NCI-H146 treated with DMSO at 0.1 percent for 48 hours (cell line): ENCODE results near the gene BLOC1S5.

Experiments
- DNase-seq: peaks from one replicate; lab custom pipeline; 2025; ENCODE audit not compliant: unreplicated experiment; lab: John Stamatoyannopoulos, UW

Gene BLOC1S5, protein sequence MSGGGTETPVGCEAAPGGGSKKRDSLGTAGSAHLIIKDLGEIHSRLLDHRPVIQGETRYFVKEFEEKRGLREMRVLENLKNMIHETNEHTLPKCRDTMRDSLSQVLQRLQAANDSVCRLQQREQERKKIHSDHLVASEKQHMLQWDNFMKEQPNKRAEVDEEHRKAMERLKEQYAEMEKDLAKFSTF

DNA sequence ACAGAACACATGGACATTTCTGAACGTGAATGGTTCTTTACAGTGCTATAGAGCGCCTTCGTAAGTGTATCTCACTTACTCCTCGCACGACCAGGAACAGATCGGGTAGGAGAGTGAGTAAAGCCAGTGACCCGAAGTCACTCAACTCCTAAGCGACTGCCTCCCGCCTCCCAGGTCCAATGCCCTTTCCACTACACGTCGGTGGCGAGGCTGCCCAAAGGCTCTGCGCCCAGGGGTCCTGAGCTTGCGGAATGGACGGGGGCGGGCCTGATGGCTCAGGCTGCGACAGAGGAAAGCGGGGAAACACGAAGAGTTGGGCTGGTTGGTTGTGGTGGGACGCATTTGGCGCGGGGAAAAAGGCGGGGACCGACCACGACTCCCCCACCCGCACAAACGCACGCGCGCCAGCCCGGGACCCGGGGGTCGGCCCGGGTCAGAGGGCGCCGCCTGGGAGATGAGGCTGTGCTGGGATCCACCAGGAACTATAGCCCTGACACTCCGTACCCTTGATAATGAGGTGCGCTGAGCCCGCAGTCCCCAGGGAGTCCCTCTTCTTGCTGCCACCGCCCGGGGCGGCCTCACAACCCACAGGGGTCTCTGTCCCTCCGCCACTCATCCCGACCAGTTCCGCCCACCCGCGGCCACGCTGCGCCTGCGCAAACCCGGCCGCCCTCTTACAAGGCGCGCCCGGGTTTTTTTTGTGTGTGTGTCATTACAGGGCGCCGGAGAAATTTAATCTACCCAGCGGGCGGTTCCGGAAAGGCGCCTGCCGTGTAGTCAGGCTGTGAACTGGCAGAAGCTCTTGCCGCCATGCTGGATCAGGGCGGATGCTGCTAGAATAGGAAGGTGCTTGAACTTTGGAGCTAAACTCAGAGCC is at the start of gene BLOC1S5:
Gene BLOC1S5, minus strand, starts transcription at position 629 of the 877 bp plus-strand sequence. Its CDS starts 13 bp downstream, at position 616.
- peak; percentile 92 for DNase-seq

DNA sequence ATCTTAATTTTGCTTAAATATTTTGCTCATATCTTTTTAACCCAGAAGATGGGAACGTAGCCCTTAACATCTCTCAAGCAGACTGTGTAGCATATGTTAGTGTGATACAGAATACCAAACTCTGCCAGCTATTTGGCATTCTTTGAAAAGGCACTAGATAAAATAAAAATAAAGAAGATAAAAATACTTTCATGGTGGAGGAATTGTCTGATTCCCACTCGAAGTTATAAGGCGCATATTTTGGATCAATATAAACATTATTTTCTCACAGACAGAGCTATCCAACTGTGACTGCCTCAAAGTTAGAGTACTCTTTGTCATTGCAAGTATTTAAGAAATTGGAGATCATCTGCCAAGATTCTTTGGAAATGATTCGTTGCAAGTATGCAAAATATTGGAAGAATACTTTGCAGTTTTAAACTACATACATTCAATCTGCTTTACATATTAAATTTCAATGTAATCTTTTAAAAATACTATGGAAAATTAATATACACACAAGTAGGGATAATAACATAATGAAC is 49.0 kb upstream of the BLOC1S5 start:
- no peak for DNase-seq

DNA sequence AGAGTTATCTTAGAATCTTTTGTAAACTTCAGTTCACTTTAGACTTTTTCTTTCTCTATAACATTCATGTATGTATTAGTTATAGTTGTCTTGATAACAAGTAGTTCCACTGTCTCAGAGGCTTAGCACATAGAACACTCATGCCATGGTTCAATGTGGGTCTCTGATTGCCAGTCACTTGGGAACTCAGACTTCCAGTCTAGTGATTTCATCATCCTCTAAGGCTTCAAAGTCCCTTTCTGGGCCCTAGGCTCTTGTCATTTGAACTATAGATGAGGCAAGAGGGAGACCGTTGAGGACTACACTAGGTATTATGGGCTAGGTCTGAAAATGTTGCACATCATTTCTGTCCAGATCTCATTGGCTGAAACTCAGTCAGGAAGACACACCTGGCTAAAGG is 46.5 kb upstream of the BLOC1S5 start:
- DNase-seq: no peak

DNA sequence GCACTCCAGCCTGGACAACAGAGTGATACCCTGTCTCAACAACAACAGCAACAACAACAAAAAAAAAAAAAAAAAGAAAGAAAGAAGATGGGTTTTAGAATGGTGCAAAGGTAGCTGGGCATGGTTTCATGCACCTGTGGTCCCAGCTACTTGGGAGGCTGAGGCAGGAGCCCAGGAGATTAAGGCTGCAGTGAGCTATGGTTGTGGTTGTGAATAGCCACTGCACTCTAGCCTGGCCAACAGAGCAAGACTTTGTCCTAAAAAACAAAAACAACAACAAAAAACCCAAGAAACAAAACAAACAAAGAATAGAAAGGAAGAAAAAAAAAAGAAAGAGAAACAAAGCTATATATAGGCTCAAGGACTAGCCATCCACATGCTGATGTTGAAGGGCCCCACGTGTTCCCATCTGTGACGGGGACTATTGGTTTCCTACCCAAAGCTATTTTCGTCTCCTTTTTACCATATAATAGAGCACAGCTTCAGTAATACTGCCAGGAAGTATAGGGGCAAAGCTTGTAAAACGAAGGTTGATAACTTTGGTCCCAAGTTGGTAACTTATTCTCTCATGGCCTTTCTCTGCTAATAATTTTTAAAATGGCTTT is 46.0 kb upstream of the BLOC1S5 start:
- DNase-seq: no peak

DNA sequence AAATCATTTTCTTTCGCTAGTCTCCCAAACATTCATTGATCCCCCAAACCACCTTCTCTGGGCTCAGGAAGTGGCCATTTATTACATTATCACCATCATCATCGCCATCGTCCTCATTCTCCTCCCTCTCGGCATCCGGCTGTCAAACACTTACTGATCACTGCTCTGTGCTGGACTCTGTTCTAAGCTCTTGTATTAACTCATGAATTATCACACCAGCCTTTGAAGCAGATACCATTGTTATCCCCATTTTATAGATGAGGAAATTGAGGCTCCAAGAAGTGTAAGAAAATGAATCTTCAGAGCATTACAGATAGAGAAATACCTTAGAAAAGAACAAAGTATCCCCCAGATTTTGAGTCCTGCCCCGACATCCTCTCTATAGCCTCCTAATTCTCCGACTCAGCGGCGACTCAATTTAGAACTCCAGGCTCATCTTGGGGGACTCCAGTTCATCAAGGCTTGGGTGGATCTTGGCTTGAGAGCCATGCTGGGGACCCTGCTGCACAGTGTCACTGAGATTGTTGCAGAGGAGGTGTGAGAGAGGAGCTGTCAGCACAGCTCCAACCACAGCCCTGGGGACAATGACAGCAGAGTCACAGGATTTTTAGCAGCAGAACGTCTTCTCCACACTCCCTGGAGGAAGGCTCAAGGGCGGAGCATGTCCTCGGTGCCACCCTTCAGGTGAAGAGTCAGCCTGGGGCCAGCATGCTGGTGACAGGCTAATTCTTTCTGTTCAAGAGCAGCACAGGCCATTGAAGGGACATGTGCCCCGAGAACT is 44.8 kb upstream of the BLOC1S5 start:
- no peak for DNase-seq

DNA sequence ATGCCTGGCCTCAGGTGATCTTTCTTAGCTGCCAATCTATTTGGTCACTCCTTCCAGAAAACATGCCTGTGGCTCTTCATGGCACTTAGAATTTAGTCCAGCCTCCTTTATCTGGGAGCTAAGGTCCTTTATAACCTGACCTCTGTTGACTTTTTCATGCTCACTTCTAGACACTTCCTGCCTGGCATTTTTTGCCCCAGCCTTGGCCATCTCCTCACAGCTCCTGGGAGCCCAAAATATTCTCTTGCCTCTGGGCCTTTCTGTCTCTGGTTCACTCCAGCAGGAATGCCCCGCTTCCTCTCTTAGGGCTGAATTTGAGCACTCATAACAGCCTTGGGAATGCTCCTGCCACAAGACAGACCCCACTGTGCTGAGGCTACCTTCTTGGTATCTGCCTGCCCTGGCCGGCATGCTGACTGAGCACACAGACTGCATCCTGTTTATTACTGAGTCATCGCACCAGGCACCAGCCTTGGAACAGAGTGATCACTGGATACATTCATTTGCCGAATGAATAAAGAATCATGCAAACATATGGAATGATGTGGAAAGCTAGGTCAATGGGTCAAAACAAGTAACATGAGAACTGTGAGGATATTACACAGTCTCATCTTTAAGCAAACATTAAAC is 44.0 kb upstream of the BLOC1S5 start:
- no peak for DNase-seq

DNA sequence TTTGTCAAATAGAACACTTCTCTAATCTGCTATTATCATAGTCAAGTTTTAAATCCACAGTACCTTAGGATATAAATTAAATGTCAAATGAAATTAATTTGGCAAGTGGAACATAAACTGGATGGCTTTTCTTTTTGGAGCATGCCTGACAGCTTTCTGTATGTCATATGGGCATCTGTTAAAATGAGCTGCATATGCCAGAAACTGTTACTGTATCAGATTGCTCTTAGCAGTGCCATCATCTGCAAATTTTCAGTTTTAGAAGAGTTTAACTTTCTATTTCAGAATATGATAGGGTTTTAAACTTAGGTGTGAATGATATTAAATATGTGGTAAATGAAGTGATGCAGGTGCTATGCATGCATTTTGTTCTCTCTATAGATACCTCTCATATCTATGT is 41.6 kb upstream of the BLOC1S5 start:
- DNase-seq: no peak

DNA sequence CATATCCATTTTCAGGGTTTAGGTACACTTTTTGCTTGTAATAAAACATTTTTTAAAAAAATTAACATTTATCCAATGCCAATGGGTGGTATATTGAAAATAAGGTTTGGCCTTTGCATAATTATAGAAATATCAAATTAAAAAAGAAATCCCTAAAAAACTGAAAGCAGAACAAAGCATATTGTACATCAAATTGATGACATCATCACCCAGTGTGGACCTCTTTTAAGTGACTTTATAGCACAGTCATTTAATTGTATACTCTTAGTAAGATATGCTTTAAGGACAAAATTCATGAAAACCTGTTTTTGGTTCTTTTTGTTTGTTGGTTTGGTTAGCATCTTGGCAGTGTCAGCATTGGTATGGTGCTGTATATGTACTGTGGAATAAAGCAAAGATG is 39.5 kb upstream of the BLOC1S5 start:
- no peak for DNase-seq

DNA sequence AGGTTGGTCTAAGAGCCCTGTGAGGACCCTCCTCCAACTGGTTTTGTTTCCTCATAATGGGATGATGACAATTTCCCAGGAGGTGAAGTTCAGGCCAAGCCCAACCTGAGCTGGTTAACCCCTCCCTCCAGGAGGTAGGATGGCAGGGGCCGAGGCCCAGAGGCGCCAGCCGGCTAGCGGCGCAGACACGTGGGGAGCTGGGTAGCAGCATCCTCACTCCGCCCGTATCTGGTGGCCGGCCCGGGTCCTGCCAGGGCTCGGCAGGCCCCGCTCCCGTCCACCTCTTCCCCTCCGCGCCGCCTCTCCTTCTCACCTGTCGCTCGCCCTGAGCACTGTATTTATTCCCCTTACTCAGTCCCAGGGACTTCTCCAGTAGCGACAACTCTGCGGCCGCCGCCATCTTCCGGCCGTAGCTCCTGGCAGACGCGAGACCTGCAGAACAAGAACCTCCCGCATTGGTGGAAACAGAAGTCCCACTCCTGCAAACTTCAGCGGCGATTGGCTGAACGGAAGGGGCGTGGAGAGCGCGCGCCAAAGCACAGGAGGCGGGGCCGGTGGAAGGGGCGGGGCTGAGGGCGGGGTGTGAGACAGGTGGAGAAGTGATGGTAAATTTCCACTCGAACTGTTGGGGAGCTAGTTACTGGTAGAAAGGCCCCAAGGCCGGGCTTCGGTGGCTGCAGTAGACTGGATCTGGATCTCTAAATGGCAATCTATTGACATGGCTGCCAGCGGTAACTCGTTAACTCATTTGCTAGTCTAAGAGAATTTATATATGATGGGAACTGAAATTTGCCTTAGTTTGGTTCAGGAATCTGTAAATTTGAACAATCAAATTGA is 38.2 kb upstream of the BLOC1S5 start, which contains the start of gene EEF1E1:
Gene EEF1E1, minus strand, starts transcription at position 427 of the 837 bp plus-strand sequence. Its CDS starts 27 bp downstream, at position 400.
- peak; percentile 96 for DNase-seq

DNA sequence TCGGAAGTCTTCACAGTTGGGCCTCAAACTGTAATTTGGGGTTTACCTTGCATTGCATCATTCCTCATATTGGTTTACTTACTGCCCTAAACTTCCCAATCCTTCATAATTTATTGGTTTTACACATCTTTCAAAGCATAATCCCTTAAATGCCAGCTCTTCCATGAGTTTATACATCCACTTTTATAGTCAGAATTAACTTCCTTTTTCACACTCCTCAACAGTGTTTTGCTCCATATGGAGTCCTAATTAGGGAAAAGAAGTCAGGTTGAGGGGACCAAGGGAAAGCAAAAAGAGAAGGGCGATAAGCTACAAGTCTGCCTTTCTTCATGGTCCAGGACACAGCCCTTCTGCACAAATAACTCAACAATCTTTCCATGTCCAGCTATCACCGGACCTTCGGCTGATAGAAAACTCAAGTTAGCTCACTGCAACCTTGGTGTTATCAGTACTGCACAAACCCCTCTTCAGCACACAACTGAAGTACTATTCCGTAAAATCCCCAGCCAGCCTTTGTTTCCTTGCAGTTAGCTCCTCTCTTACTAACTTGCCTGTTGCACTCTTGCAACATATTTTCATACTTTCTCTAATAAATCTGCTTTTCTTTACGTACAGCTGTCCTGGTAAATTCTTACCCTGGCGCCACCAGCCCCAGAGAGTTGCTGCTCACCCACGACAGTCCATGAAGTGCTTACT is 36.1 kb upstream of the BLOC1S5 start:
- no peak for DNase-seq

DNA sequence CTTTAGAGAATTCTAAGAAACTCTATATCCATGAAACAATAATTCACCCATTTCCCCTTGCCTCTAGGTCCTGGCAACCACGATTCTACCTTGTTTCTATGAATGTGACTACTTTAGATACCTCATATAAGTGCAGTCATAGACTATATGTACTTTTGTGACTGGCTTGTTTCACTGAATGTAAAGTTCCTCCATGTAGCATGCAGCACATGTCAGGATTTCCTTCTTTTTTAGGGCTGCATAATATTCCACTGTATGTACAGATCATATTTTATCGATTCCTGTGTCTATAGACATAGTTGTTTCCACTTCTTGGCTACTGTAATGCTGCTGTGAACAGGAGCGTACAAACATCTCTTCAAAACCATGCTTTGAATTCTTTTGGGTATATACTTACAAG is 26.5 kb upstream of the BLOC1S5 start:
- DNase-seq: no peak

DNA sequence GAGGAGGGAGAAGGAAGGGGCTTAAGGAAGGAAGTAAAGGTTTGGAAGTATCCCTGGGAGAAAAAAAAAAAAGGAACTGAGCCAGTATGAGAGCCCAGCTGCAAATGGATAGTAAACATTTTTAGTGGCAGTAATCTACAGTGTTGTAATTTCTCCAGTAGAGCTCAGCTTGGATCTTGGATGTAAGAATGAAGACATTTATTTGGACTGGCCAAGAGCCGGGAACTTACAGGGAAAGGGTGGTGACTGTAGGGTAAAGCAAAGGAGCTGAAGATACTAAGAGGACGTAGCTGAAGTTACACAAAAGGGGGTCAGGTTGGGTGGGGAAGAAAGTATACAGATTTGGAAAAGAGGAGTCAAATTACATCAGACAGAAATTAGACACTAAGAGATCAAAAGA is 24.7 kb upstream of the BLOC1S5 start:
- no peak for DNase-seq

DNA sequence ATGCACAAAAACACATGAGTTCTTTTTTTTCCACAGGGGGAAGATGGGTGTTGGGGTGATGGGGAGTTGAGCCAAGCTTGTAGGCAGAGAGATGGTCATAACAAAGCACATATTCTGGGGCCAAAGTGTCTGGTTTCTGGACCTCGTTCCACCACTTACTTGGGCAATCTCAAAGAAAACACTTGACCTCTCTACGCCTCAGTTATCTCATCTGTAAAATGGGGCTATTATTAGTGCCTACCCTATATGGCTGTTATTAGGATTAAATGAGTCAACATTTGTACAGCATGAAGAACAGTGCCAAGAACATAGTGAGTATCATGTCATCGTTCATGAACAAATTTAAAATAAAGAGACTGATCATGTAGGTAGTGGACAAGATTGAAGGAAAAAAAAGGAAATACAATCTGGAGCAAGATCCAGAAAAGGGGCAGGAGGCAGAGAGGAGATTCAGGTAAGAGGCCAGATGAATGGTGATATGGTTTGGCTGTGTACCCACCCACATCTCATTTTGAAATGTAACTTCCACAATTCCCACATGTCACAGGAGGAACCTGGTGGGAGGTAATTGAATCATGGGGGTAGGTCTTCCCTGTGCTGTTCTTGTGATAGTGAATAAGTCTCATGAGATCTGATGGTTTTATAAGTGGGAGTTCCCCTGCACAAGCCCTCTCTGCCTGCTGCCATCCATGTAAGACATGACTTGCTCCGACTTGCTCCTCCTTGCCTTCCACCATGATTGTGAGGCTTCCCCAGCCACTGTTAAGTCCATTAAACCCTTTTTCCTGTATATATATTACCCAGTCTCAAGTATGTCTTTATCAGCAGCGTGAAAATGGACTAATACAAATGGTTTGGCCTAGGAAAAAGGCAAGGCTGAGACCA is 23.9 kb upstream of the BLOC1S5 start:
- DNase-seq: no peak

DNA sequence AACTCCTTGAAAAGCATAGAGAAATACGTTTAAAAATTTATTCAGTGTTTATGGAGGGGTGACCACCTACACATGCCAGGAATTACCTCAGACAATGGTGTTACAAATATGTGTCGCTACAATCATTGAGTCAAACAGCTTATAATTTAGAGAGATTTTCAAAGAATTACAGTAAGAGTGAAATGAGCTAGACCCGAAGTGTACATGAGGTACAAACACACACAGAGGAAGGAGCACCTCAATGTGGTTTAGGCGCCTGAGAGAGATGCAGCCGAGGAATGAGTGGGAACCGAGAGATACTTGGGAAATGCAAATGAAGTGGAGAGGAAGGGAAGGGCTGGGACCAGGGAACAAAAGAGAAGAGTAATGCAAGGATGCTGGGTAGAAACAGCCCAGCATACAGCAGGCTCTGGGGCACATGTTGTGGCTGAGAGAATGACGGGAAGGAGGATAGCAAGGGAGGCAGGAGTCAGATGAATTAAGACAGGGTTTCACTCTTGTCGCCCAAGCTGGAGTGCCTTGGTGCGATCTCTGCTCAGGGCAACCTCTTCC is 22.6 kb upstream of the BLOC1S5 start:
- DNase-seq: no peak

DNA sequence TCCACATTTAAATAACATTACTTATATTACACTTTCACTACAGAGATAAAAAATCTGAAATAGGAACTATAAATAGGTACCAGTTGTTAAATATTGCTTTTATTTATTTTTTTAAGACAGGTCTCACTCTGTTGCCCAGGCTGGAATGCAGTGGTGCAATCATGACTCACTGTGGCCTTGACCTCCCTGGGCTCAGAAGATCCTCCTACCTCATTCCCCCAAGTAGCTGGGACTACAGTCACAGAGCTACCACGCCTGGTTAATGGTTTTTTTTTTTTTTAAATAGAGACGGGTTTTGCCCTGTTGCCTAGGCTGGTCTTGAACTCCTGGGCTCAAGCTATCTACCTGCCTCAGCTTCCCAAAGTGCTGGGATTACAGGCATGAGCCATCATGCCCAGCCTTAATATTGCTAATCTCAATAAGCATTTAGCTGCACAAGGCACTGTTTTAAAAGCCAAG is 20.9 kb upstream of the BLOC1S5 start:
- DNase-seq: no peak

DNA sequence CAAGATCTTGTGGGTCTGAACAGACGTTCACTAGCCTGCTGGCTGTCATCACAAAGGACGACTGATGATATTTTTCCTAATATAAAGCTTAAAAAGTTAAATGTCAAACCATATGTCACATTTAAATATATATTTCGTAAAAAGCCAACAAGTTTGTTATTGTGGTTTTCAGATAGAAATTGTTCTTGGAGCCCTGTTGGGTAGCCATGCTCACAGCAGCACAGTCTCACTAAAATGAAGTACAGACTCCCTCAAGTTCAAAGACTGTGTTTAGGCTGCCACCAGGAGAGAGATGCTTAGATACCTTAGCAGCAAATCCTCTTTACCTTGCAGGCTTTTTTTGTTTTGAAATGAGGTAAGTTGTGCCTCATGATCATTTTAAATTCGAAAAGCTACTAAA is 20.4 kb upstream of the BLOC1S5 start:
- DNase-seq: no peak

DNA sequence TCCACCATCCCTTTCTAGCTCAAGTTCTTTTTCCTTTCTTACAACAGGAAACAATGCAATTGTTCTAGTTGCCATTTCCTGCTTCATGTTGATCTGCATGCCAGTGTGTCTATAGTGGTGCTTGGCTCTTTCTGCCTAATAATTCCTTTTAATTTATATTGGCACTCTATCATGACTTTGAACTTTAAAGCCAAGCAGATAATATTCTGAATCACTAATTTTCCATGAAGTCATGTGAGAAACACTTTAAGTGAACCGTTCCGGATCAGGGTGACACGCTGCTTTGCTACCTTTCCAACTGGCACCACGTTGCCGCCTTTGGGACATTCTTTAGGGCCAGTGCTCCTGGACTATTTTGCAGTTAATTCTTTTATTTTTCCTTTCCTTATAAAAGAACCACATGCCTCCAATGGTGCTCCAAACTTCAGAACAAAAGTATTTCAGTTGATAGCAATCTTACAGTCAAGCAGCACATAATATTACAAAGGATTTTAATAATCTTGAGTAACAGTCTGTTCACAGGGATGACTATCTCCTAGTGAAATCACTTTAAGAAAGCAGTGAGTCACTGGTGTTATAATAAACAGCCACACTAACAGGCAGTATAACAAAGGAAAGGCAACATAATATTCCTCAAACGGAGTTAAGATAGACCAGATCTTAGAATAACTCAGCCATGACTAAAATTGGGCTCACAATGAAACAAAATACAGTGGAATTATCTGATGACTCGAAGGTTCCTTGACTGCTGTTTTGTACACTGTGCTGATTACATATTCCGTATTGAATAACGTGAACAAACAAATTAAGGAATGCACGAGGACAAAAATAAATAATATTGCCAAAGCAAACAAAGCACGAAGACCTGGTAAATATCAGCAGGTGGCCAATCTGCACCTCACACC is 19.0 kb upstream of the BLOC1S5 start:
- peak; percentile 21 for DNase-seq
